HUES6 (cell line): ENCODE data around the gene NSG2.

Source experiments
- H3K27ac ChIP-seq: 2 replicates; pipeline ENCODE4 v1.7.0; 2013; ENCODE audit warnings: low read depth, mild to moderate bottlenecking, low read length, inconsistent platforms
- H3K27me3 ChIP-seq: 2 replicates; pipeline ENCODE4 v1.6.1; 2013; ENCODE audit warnings: low read length; ENCODE audit not compliant: control insufficient read depth, insufficient read depth
- H3K36me3 ChIP-seq: 2 replicates; pipeline ENCODE4 v1.6.1; 2013; ENCODE audit warnings: low read length; ENCODE audit not compliant: control insufficient read depth, insufficient read depth
- H3K4me1 ChIP-seq: 2 replicates; pipeline ENCODE4 v1.6.1; 2013; ENCODE audit warnings: low read length; ENCODE audit not compliant: control insufficient read depth, insufficient read depth
- H3K4me3 ChIP-seq: 2 replicates; pipeline ENCODE4 v1.5.1; 2013; ENCODE audit warnings: low read depth, low read length
- H3K9ac ChIP-seq: one replicate; pipeline ENCODE4 v1.6.1; 2013; ENCODE audit warnings: mild to moderate bottlenecking, low read length
- H3K9me3 ChIP-seq: 2 replicates; pipeline ENCODE4 v1.6.1; 2013; ENCODE audit warnings: low read depth, low read length; ENCODE audit not compliant: control insufficient read depth, insufficient read depth

Gene NSG2

DNA sequence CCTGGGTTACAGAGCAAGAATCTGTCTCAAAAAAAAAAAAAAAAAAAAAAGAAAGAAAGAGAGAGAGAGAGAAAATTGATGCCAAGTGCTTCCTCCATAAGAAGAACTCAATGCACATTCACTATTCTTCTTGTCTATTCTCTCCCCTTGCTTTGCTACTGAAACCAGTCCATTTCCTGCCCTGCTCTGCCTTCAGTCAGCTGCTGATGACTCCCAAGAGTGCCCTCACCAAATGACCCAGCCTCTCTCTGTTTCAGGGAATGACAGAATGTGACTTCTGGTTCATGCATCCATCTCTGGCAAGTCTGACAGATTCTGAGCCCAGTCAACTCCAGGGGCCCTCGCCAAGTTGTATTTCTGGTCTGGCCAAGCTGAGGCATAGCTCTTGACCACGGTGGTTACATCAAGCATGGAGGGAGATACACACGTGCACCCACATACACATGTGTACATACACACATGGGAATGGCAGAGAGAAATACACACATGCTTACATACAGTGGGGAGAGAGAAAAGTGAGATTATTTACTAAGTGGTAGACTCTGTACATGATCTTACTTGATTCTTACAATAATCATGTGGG, 106.2 kb downstream of the NSG2 start:
- Histone ChIP-seq H3K4me1 (no peaks in the 10 kb centered on the region), H3K27me3 (peaks cover 16% of the 10 kb centered on the region; the same call in 1 of the 2 replicates), H3K27ac (no peak overlapping the region), H3K36me3 (no peaks in the 10 kb centered on the region), H3K4me3 (no peak overlapping the region), H3K9ac (no peak overlapping the region), H3K9me3 (no peaks in the 10 kb centered on the region)

DNA sequence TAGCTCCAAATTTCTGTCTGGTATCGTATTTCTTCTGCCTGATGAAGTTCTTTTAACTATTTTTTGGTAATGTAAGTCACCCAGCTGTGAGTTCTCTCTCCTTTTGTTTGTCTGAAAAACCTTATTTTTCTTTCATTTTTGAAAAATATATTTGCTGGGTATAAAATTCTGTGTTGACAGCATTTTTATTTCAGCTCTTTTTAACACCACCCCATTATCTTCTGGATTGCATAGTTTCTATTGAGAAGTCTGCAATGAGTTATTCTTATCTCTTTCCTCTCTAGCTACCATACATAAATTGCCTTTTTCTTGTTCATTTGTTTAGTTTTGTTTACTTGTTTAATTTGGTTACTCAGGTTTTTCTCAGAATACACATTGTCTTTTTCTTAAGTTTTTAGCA, 109.1 kb downstream of the NSG2 start:
- no peak overlapping the region for H3K27ac ChIP-seq
- H3K36me3 ChIP-seq: no peaks in the 10 kb centered on the region
- H3K9ac ChIP-seq: no peak overlapping the region
- no peaks in the 10 kb centered on the region; the same call in 1 of the 2 replicates for H3K9me3 ChIP-seq
- no peaks in the 10 kb centered on the region for H3K27me3 ChIP-seq
- H3K4me3 ChIP-seq: no peak overlapping the region
- H3K4me1 ChIP-seq: no peaks in the 10 kb centered on the region; the same call in 1 of the 2 replicates

DNA sequence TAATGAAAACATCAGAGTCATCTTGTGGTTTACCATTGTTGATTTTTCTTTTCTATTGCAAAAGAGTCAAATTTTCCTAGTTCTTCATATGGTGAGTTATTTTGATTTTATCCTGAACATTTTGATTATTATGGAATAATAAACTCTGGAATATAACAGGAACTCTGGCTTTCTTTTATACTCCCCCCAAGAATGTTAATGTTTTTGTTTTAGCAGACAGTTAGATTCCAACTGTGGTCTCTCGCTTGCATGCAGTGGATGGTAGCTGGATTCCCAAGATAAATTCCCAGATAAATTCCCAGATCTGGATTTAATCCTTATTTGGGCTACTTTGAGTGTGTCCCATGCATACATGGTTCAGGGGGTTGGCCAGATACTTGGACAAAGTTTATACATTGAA, 109.8 kb downstream of the NSG2 start:
- no peak overlapping the region for H3K27ac ChIP-seq
- no peak overlapping the region for H3K9ac ChIP-seq
- H3K4me3 ChIP-seq: no peak overlapping the region
- H3K27me3 ChIP-seq: no peaks in the 10 kb centered on the region
- no peaks in the 10 kb centered on the region for H3K36me3 ChIP-seq
- no peaks in the 10 kb centered on the region; the same call in 1 of the 2 replicates for H3K4me1 ChIP-seq
- no peaks in the 10 kb centered on the region; the same call in 1 of the 2 replicates for H3K9me3 ChIP-seq

DNA sequence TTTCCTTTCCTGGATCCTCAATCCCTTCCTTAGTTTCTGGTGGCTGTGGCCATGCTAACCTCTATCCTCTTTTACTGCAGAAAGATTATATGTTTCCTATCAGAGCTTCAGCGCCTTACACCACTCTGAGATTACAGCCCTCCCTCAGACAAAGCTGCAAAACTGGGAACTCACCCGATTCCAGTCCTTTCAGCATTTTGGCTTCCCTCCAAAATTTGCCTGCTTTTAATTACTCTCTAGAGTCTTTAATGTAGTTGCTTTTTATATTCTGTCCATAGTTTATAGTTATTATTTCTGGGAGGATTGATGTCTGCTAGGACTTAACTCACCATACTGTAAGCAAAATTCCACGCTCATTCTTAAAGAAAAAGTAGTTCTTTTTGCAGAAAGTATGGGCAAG, 110.2 kb downstream of the NSG2 start:
- Histone ChIP-seq H3K27ac (no peak overlapping the region), H3K9me3 (no peaks in the 10 kb centered on the region; the same call in 1 of the 2 replicates), H3K27me3 (no peaks in the 10 kb centered on the region), H3K36me3 (no peaks in the 10 kb centered on the region), H3K4me3 (no peak overlapping the region), H3K4me1 (no peaks in the 10 kb centered on the region; the same call in 1 of the 2 replicates), H3K9ac (no peak overlapping the region)

DNA sequence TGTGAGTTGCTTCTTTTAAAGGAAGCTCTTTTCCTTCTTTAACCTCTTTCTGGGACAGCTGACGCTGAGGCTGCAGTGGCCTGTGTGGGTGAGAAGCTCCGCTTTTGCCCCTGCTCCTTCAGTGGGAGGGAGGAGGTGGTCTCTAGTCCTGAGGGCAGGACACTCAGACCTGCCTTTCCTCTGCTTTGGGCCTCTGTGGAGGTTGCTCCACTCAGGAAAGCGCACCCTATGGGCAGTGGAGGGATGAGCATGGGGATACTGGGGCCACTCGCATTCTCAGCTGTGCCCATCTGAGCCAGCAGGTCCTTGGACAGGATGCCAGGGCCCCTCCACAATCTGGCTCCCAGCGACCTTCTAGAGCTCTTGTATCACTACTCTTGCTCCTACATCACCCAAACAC, 111.5 kb downstream of the NSG2 start:
- Histone ChIP-seq H3K4me1 (no peaks in the 10 kb centered on the region; the same call in 1 of the 2 replicates), H3K9ac (no peak overlapping the region), H3K9me3 (no peaks in the 10 kb centered on the region; the same call in 1 of the 2 replicates), H3K36me3 (no peaks in the 10 kb centered on the region), H3K4me3 (no peak overlapping the region), H3K27me3 (peaks cover 4% of the 10 kb centered on the region; the same call in 1 of the 2 replicates), H3K27ac (no peak overlapping the region)
